ENCODE measurements around the gene IMMP2L. TPM values are rescaled to one million over a fixed set of nuclear protein-coding genes. Genes with fewer than 3 reads are reported as not detected.

The IMMP2L gene
- total and polyA plus RNA-seq, 2 experiments from 2014 or later = 10.1 to 10.4 TPM

GRCh38 chr7:111521660-111522059, 40.6 kb downstream of the IMMP2L start:
- no peak overlapping the region for H2AFZ ChIP-seq

GRCh38 chr7:111518264-111518663, 44.0 kb downstream of the IMMP2L start:
- no peak overlapping the region for H2AFZ ChIP-seq
- no peak overlapping the region for H3K4me2 ChIP-seq (ENCODE audit: unreplicated experiment)
- no peaks in the 10 kb centered on the region for H3F3A ChIP-seq (ENCODE audit: insufficient read depth)
- no peak overlapping the region for H3K27ac ChIP-seq
- in situ Hi-C loops (cut with MboI) = no loop called here
- no peaks in the 10 kb centered on the region for H4K20me1 ChIP-seq (ENCODE audit: insufficient read depth)
- no peaks in the 10 kb centered on the region for H3K36me3 ChIP-seq (ENCODE audit: low read depth)
- no peaks in the 10 kb centered on the region for H3K9me2 ChIP-seq (ENCODE audit: insufficient read depth)
- no peak overlapping the region for H3K9ac ChIP-seq
- no peaks in the 10 kb centered on the region for H3K27me3 ChIP-seq (replicated peaks; ENCODE audit: insufficient read depth)
- H3K4me3 ChIP-seq = no peak overlapping the region
- no peaks in the 10 kb centered on the region for H3K4me1 ChIP-seq (ENCODE audit: insufficient read depth)
- DNase-seq = no peak
- H3K9me3 ChIP-seq (ENCODE audit: low read depth) = no peaks in the 10 kb centered on the region
- TF ChIP-seq EZH2 (IDR thresholded peaks at IDR 0.05; ENCODE audit: insufficient read depth, poor library complexity, severe bottlenecking) (no peak), EZH2phosphoT487 (IDR thresholded peaks at IDR 0.05; ENCODE audit: insufficient read depth, low read depth) (no peak)
- 12 to 15% methylated on average over 2 of the region's 2 CpGs for WGBS, 2 experiments (ENCODE audit: low coverage in 1 of 2, low lambda C conversion rate in 2 of 2, missing lambda C conversion rate in 2 of 2)
- no peaks in the 10 kb centered on the region for H3K79me2 ChIP-seq (ENCODE audit: insufficient read depth)

More at GRCh38 chr7:111521660-111522059, 40.6 kb downstream of the IMMP2L start:
- DNase-seq = no peak
- no peak for TF ChIP-seq EZH2phosphoT487 (IDR thresholded peaks at IDR 0.05; ENCODE audit: insufficient read depth, low read depth)
- TF ChIP-seq EZH2 (IDR thresholded peaks at IDR 0.05; ENCODE audit: insufficient read depth, poor library complexity, severe bottlenecking) = no peak
- in situ Hi-C loops (cut with MboI) = no loop called here
- H3K79me2 ChIP-seq (ENCODE audit: insufficient read depth) = no peaks in the 10 kb centered on the region
- H3K9me3 ChIP-seq (ENCODE audit: low read depth) = no peaks in the 10 kb centered on the region
- no peaks in the 10 kb centered on the region for H3F3A ChIP-seq (ENCODE audit: insufficient read depth)
- no peaks in the 10 kb centered on the region for H3K4me1 ChIP-seq (ENCODE audit: insufficient read depth)
- no peaks in the 10 kb centered on the region for H4K20me1 ChIP-seq (ENCODE audit: insufficient read depth)
- H3K4me2 ChIP-seq (ENCODE audit: unreplicated experiment) = no peak overlapping the region
- no peaks in the 10 kb centered on the region for H3K27me3 ChIP-seq (replicated peaks; ENCODE audit: insufficient read depth)
- no peak overlapping the region for H3K27ac ChIP-seq
- H3K4me3 ChIP-seq = no peak overlapping the region
- no peak overlapping the region for H3K9ac ChIP-seq
- no peaks in the 10 kb centered on the region for H3K9me2 ChIP-seq (ENCODE audit: insufficient read depth)
- H3K36me3 ChIP-seq (ENCODE audit: low read depth) = no peaks in the 10 kb centered on the region

- H3K79me2 ChIP-seq (ENCODE audit: insufficient read depth) = no peaks in the 10 kb centered on the region
- H3K4me3 ChIP-seq = no peak overlapping the region
- no peak overlapping the region for H2AFZ ChIP-seq
- no peaks in the 10 kb centered on the region for H3K36me3 ChIP-seq (ENCODE audit: low read depth)
- no peaks in the 10 kb centered on the region for H3K4me1 ChIP-seq (ENCODE audit: insufficient read depth)
- DNase-seq = no peak
- in situ Hi-C loops (cut with MboI) = no loop called here
- no peaks in the 10 kb centered on the region for H3F3A ChIP-seq (ENCODE audit: insufficient read depth)
- H4K20me1 ChIP-seq (ENCODE audit: insufficient read depth) = no peaks in the 10 kb centered on the region
- WGBS, 2 experiments (ENCODE audit: low coverage in 1 of 2, low lambda C conversion rate in 2 of 2, missing lambda C conversion rate in 2 of 2) = 92 to 98% methylated on average over 4 of the region's 4 CpGs
- H3K4me2 ChIP-seq (ENCODE audit: unreplicated experiment) = no peak overlapping the region
- no peak overlapping the region for H3K27ac ChIP-seq
- no peaks in the 10 kb centered on the region for H3K9me2 ChIP-seq (ENCODE audit: insufficient read depth)
- no peaks in the 10 kb centered on the region for H3K27me3 ChIP-seq (replicated peaks; ENCODE audit: insufficient read depth)
- no peak overlapping the region for H3K9ac ChIP-seq
- no peaks in the 10 kb centered on the region for H3K9me3 ChIP-seq (ENCODE audit: low read depth)
- TF ChIP-seq EZH2 (IDR thresholded peaks at IDR 0.05; ENCODE audit: insufficient read depth, poor library complexity, severe bottlenecking) = no peak
- TF ChIP-seq EZH2phosphoT487 (IDR thresholded peaks at IDR 0.05; ENCODE audit: insufficient read depth, low read depth) = no peak
Measured at GRCh38 chr7:111517549-111517951, 44.7 kb downstream of the IMMP2L start.

GRCh38 chr7:111516612-111517011, 45.7 kb downstream of the IMMP2L start:
- WGBS, 2 experiments (ENCODE audit: low coverage in 1 of 2, low lambda C conversion rate in 2 of 2, missing lambda C conversion rate in 2 of 2) = 91 to 95% methylated on average over 4 of the region's 4 CpGs
- Histone ChIP-seq H3K4me1 (ENCODE audit: insufficient read depth) (no peaks in the 10 kb centered on the region), H2AFZ (no peak overlapping the region), H3K36me3 (ENCODE audit: low read depth) (no peaks in the 10 kb centered on the region), H3K4me3 (no peak overlapping the region), H3K79me2 (ENCODE audit: insufficient read depth) (no peaks in the 10 kb centered on the region), H3K9me3 (ENCODE audit: low read depth) (no peaks in the 10 kb centered on the region), H3K27ac (no peak overlapping the region), H3K27me3 (replicated peaks; ENCODE audit: insufficient read depth) (no peaks in the 10 kb centered on the region), H4K20me1 (ENCODE audit: insufficient read depth) (no peaks in the 10 kb centered on the region), H3F3A (ENCODE audit: insufficient read depth) (no peaks in the 10 kb centered on the region), H3K4me2 (ENCODE audit: unreplicated experiment) (no peak overlapping the region), H3K9ac (no peak overlapping the region), H3K9me2 (ENCODE audit: insufficient read depth) (no peaks in the 10 kb centered on the region)
- TF ChIP-seq EZH2phosphoT487 (IDR thresholded peaks at IDR 0.05; ENCODE audit: insufficient read depth, low read depth) (no peak), EZH2 (IDR thresholded peaks at IDR 0.05; ENCODE audit: insufficient read depth, poor library complexity, severe bottlenecking) (no peak)
- in situ Hi-C loops (cut with MboI) = no loop called here
- no peak for DNase-seq

GRCh38 chr7:111513566-111513965, 48.7 kb downstream of the IMMP2L start:
- Histone ChIP-seq H4K20me1 (ENCODE audit: insufficient read depth) (no peaks in the 10 kb centered on the region), H3K9ac (no peak overlapping the region), H3K27me3 (replicated peaks; ENCODE audit: insufficient read depth) (no peaks in the 10 kb centered on the region), H2AFZ (no peak overlapping the region), H3K4me1 (ENCODE audit: insufficient read depth) (no peaks in the 10 kb centered on the region), H3K36me3 (ENCODE audit: low read depth) (no peaks in the 10 kb centered on the region), H3K4me2 (ENCODE audit: unreplicated experiment) (no peak overlapping the region), H3K27ac (no peak overlapping the region), H3K9me2 (ENCODE audit: insufficient read depth) (no peaks in the 10 kb centered on the region), H3F3A (ENCODE audit: insufficient read depth) (no peaks in the 10 kb centered on the region), H3K9me3 (ENCODE audit: low read depth) (no peaks in the 10 kb centered on the region), H3K79me2 (ENCODE audit: insufficient read depth) (no peaks in the 10 kb centered on the region), H3K4me3 (no peak overlapping the region)
- 87 to 97% methylated on average over 1 of the region's 1 CpG for WGBS, 2 experiments (ENCODE audit: low coverage in 1 of 2, low lambda C conversion rate in 2 of 2, missing lambda C conversion rate in 2 of 2)
- in situ Hi-C loops (cut with MboI) = no loop called here
- no peak for DNase-seq
- TF ChIP-seq EZH2 (IDR thresholded peaks at IDR 0.05; ENCODE audit: insufficient read depth, poor library complexity, severe bottlenecking) (no peak), EZH2phosphoT487 (IDR thresholded peaks at IDR 0.05; ENCODE audit: insufficient read depth, low read depth) (no peak)

All from GM23248 (cell line).